ENCODE measurements around the gene EMC9.

Gene EMC9

GRCh38 chr14:24116128-24116814 is 25.1 kb downstream of the EMC9 start:
- peaks cover 0 to 8% (median 0%) of the 10 kb centered on the region in 11 experiments; a peak in 3 of 22 replicates for H4K20me1 ChIP-seq
- peak overlapping the region; percentile 96 to 100 (median 97) for H3K4me2 ChIP-seq
- H3K9ac ChIP-seq: peak overlapping the region; percentile 85 to 97 (median 90); a peak in 20 of 22 replicates
- H3K4me3 ChIP-seq: peak overlapping the region; percentile 71 to 88 (median 76)
- H3K4me1 ChIP-seq: peaks cover 14 to 28% (median 24%) of the 10 kb centered on the region in 10 experiments
- H3K27me3 ChIP-seq: no peaks in the 10 kb centered on the region
- peak overlapping the region in 1 of 11 experiments; percentile 95; a peak in 1 of 22 replicates for H3K27ac ChIP-seq
- H3K36me3 ChIP-seq: peaks cover 44 to 53% (median 47%) of the 10 kb centered on the region in 11 experiments
- H3K9me3 ChIP-seq (replicated peaks in 1 of 11): no peaks in the 10 kb centered on the region
- no peak for TF ChIP-seq Cebpa-rat (IDR thresholded peaks at IDR 0.05)

- peaks cover 0 to 8% (median 0%) of the 10 kb centered on the region in 11 experiments; a peak in 3 of 22 replicates for H4K20me1 ChIP-seq
- H3K27ac ChIP-seq: peak overlapping the region; percentile 87 to 99 (median 96); a peak in 21 of 22 replicates
- H3K27me3 ChIP-seq: no peaks in the 10 kb centered on the region
- H3K36me3 ChIP-seq: peaks cover 37 to 49% (median 40%) of the 10 kb centered on the region in 11 experiments
- H3K4me3 ChIP-seq: peak overlapping the region; percentile 71 to 88 (median 76)
- H3K4me2 ChIP-seq: peak overlapping the region; percentile 96 to 100 (median 97)
- TF ChIP-seq Cebpa-rat (IDR thresholded peaks at IDR 0.05): no peak
- H3K4me1 ChIP-seq: peaks cover 18 to 33% (median 27%) of the 10 kb centered on the region in 10 experiments
- peak overlapping the region; percentile 85 to 97 (median 90) for H3K9ac ChIP-seq
- no peaks in the 10 kb centered on the region for H3K9me3 ChIP-seq (replicated peaks in 1 of 11)
These were observed 25.8 kb downstream of the EMC9 start for GRCh38 chr14:24115422-24116127.

GRCh38 chr14:24114532-24115421 is 26.6 kb downstream of the EMC9 start, which contains the start of the genes DCAF11 and NRL:
TSS of gene DCAF11 (plus strand) at chr14:24114777. CDS start at chr14:24115595, 818 bp downstream.
TSS of gene NRL (minus strand) at chr14:24114949. CDS start at chr14:24082848, 32,101 bp downstream.
- Histone ChIP-seq H3K27me3 (no peaks in the 10 kb centered on the region), H3K9ac (peak within 1 kb of the TSS; percentile 85 to 97 (median 90)), H3K4me3 (peak within 1 kb of the TSS; percentile 71 to 88 (median 76)), H3K36me3 (peaks cover 29 to 41% (median 32%) of the 10 kb centered on the region in 11 experiments), H3K27ac (peak within 1 kb of the TSS; percentile 87 to 99 (median 96)), H3K4me2 (peak within 1 kb of the TSS; percentile 96 to 100 (median 98)), H3K9me3 (replicated peaks in 1 of 11) (no peaks in the 10 kb centered on the region), H3K4me1 (peaks cover 21 to 40% (median 31%) of the 10 kb centered on the region in 10 experiments), H4K20me1 (peaks cover 0 to 8% (median 0%) of the 10 kb centered on the region in 11 experiments; a peak in 3 of 22 replicates)
- TF ChIP-seq Cebpa-rat (IDR thresholded peaks at IDR 0.05): no peak

- H3K36me3 ChIP-seq: peaks cover 21 to 33% (median 24%) of the 10 kb centered on the region in 11 experiments
- no peaks in the 10 kb centered on the region for H3K27me3 ChIP-seq
- H4K20me1 ChIP-seq: peaks cover 0 to 8% (median 0%) of the 10 kb centered on the region in 11 experiments; a peak in 3 of 22 replicates
- H3K9me3 ChIP-seq (replicated peaks in 1 of 11): no peaks in the 10 kb centered on the region
- peak overlapping the region; percentile 80 to 99 (median 96) for H3K4me2 ChIP-seq
- H3K27ac ChIP-seq: peak overlapping the region; percentile 87 to 99 (median 96)
- H3K9ac ChIP-seq: peak overlapping the region; percentile 85 to 97 (median 90)
- peaks cover 21 to 46% (median 35%) of the 10 kb centered on the region in 10 experiments for H3K4me1 ChIP-seq
- H3K4me3 ChIP-seq: peak overlapping the region; percentile 71 to 88 (median 76)
- peak in 5 of 11 experiments; percentile 37 to 71 (median 54); a peak in 7 of 22 replicates for TF ChIP-seq Cebpa-rat (IDR thresholded peaks at IDR 0.05)
These were observed 27.4 kb downstream of the EMC9 start for GRCh38 chr14:24113801-24114531.

- H3K36me3 ChIP-seq: peaks cover 16 to 27% (median 19%) of the 10 kb centered on the region in 11 experiments
- peak overlapping the region; percentile 85 to 97 (median 90) for H3K9ac ChIP-seq
- H3K27me3 ChIP-seq: no peaks in the 10 kb centered on the region
- peaks cover 25 to 52% (median 41%) of the 10 kb centered on the region in 10 experiments for H3K4me1 ChIP-seq
- peak overlapping the region; percentile 80 to 99 (median 96) for H3K4me2 ChIP-seq
- H3K9me3 ChIP-seq (replicated peaks in 1 of 11): no peaks in the 10 kb centered on the region
- peak overlapping the region; percentile 87 to 99 (median 96) for H3K27ac ChIP-seq
- H3K4me3 ChIP-seq: peak overlapping the region; percentile 71 to 88 (median 76)
- H4K20me1 ChIP-seq: peaks cover 0 to 8% (median 0%) of the 10 kb centered on the region in 11 experiments; a peak in 3 of 22 replicates
- TF ChIP-seq Cebpa-rat (IDR thresholded peaks at IDR 0.05): no peak
These were observed 28.0 kb downstream of the EMC9 start for GRCh38 chr14:24113379-24113800.

GRCh38 chr14:24110523-24110922 is 30.9 kb downstream of the EMC9 start:
- Histone ChIP-seq H3K27ac (no peak overlapping the region), H3K4me2 (0 out of 22 replicates have a peak overlapping the region, but pooled peaks of 2 of the 11 experiments have one; percentile 2 to 15), H3K36me3 (peaks cover 0 to 4% (median 0%) of the 10 kb centered on the region in 11 experiments; a peak in 1 of 22 replicates), H3K4me3 (no peak overlapping the region), H3K9me3 (replicated peaks in 1 of 11) (no peaks in the 10 kb centered on the region), H3K9ac (no peak overlapping the region), H4K20me1 (no peaks in the 10 kb centered on the region; a peak in 3 of 22 replicates), H3K4me1 (peaks cover 21 to 46% (median 28%) of the 10 kb centered on the region in 10 experiments), H3K27me3 (no peaks in the 10 kb centered on the region)
- no peak for TF ChIP-seq Cebpa-rat (IDR thresholded peaks at IDR 0.05)

- peaks cover 0 to 7% (median 2%) of the 10 kb centered on the region in 11 experiments; a peak in 12 of 22 replicates for H3K36me3 ChIP-seq
- no peaks in the 10 kb centered on the region for H3K27me3 ChIP-seq
- TF ChIP-seq Cebpa-rat (IDR thresholded peaks at IDR 0.05): no peak
- peaks cover 19 to 47% (median 27%) of the 10 kb centered on the region in 10 experiments for H3K4me1 ChIP-seq
- peak overlapping the region in 2 of 11 experiments; percentile 2 to 17; a peak in 1 of 22 replicates for H3K4me2 ChIP-seq
- H3K9me3 ChIP-seq (replicated peaks in 1 of 11): peaks cover 0 to 2% (median 0%) of the 10 kb centered on the region in 11 experiments; a peak in 3 of 22 replicates
- no peak overlapping the region for H3K9ac ChIP-seq
- H3K4me3 ChIP-seq: no peak overlapping the region
- no peak overlapping the region for H3K27ac ChIP-seq
- no peaks in the 10 kb centered on the region; a peak in 1 of 22 replicates for H4K20me1 ChIP-seq
These were observed 31.3 kb downstream of the EMC9 start for GRCh38 chr14:24110060-24110459.

All from BLaER1 treated with 17β-estradiol and CSF1 and Interleukin-3, amounts not matched to agents 10 nM and 100 nM (cell line).